Fibroblast of lung (primary cell): ENCODE data around the gene TRAFD1.

Experiments
- EZH2 ChIP-seq: IDR thresholded peaks from 2 replicates; pipeline ENCODE4 v1.5.1; 2012; ENCODE audit warnings: low read length, control low read depth, mild to moderate bottlenecking; ENCODE audit errors: missing control alignments
- TF ChIP-seq, protein P1 (sequence below), 2 donors: IDR thresholded peaks in 1 of 2; conservative IDR thresholded peaks in 1 of 2; 1 replicate in 1 of 2; 2 replicates in 1 of 2; pipeline ENCODE4 v1.5.1; 2011 to 2012; ENCODE audit warnings: low read length in 2 of 2, control low read depth in 1 of 2, inconsistent platforms in 1 of 2, low read depth in 1 of 2, mild to moderate bottlenecking in 1 of 2

DNA sequence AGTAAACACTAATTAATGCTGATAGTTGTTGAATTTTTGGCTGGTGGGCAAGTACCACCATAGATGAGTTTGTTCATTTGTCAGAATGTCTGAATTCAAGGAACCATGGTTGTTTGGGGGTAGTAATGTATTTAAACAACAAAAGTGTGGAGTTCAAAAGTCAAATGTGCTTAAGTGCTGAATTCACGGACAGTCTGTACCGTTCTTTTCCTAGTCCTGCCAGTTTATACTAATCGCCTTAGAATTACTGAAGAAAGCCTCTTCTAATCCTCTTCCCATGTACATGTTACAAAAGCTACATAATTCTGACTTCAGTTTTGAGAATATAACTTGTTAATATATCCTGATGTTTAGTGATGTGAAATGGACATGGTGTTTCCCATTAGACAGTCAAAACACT is 19.5 kb upstream of the TRAFD1 start:
- TF ChIP-seq, protein P1, sequence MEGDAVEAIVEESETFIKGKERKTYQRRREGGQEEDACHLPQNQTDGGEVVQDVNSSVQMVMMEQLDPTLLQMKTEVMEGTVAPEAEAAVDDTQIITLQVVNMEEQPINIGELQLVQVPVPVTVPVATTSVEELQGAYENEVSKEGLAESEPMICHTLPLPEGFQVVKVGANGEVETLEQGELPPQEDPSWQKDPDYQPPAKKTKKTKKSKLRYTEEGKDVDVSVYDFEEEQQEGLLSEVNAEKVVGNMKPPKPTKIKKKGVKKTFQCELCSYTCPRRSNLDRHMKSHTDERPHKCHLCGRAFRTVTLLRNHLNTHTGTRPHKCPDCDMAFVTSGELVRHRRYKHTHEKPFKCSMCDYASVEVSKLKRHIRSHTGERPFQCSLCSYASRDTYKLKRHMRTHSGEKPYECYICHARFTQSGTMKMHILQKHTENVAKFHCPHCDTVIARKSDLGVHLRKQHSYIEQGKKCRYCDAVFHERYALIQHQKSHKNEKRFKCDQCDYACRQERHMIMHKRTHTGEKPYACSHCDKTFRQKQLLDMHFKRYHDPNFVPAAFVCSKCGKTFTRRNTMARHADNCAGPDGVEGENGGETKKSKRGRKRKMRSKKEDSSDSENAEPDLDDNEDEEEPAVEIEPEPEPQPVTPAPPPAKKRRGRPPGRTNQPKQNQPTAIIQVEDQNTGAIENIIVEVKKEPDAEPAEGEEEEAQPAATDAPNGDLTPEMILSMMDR (conservative IDR thresholded peaks at IDR 0.05 in 1 of 2, IDR thresholded peaks at IDR 0.05 in 1 of 2; ENCODE audit: low read depth in 1 of 2, low read length in 2 of 2) = no peak
- no peak for TF ChIP-seq EZH2
